Pulmonary artery endothelial cell (primary cell): ENCODE data around the gene COPS9. TPM values are rescaled to one million over a fixed set of nuclear protein-coding genes. Genes with fewer than 3 reads are reported as not detected.

Experiments used
- DNase-seq: peaks from one replicate; pipeline ENCODE4 v3.0.0-alpha.2; 2011; ENCODE audit warnings: low read depth, low spot score
- total RNA-seq: library from RNA; depleted of rRNA; stranded (reverse); fragments of >200 nt; gene quantifications from 2 replicates; pipeline ENCODE4 v1.2.3, GENCODE V29; 2014

Gene COPS9
- 115 and 139 TPM in 2 replicates for total RNA-seq

DNA sequence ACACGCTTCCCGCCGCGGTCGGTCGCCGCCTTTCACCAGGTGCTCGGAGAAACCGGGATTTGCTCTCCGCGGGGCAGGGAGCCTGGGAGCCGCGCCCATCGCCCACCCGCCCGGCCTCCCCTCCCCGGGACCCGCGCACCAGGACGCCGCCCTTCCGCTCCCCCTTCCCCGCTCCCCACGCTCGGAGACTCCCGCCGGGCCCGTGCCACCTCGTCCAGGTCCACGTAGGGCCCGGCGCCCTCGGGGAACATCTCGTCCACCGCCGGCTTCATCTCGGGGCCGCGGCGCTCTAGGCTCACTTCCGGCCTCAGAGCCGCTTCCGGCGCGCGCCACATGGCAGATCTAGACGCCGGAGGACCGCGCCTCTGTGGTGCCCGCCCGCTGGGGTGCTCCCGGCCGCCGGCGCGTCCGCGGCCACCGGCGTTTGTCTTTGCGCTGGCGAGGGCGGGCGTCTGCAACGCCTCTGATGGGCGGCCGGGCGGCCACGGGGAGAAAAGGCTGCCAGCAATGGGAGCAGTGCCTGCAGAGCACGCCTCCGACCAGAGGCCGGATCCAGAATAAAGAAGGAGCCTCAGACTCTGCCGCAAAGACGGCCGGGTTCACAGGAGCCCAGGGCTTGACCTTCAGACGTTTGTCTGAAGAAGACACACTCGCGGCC, at the start of gene COPS9:
Gene COPS9, minus strand, starts transcription at position 293 of the 658 bp plus-strand sequence. Its CDS starts 21 bp downstream, at position 272.
- DNase-seq = peak; percentile 63

DNA sequence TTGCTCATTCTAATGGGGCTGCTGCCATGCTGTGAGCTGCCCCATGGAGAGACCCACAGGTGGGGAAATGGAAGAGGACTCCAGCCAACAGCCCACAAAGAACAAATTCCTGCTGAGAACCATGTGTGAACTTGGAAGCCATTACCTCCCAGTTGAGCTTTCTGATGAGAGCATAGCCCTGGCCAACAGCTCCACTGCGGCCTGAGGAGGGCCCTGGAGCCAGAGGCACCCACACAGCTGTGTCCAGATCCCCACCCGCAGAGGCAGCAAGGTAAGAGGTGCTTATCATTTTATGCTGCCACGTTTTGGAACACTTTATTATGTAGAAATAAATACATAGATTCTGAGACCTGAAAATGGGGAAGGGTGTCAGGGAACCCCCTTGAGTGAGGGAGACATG, 48.6 kb upstream of the COPS9 start:
- no peak for DNase-seq

DNA sequence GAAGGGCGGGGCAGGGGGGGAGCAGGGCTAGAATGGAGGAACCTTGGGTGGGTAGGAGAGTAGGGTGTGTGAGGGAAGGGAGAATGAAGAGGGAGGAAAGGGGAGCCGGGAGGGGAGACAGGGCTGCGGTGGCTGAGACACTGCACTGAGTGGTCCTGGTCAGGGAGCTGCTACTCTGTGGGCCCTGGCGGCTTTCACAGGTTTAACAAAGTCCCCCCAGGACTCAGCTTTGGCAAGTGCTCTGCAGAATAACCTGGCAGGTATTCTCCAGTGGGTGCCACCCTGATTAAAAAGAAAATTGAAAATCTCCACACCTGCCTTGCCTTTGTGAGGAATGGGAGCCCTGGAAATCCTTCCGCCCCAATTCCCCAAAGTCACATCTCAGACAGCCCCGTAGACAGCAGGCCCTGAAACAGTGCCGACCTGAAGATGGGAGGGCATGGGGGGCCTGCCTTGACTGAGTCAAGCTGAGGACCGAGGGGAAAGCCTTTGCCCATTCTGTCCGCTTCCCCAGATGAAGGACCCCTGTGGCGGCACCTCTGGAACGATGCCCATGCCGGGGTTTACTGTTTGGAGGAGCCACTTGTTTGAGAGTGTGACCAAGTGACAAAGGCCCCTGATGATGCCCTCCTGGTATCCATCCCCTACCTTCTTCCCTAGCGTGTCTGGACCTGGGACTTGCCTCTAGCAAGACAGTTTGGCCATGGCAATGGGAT, 47.9 kb upstream of the COPS9 start:
- no peak for DNase-seq

DNA sequence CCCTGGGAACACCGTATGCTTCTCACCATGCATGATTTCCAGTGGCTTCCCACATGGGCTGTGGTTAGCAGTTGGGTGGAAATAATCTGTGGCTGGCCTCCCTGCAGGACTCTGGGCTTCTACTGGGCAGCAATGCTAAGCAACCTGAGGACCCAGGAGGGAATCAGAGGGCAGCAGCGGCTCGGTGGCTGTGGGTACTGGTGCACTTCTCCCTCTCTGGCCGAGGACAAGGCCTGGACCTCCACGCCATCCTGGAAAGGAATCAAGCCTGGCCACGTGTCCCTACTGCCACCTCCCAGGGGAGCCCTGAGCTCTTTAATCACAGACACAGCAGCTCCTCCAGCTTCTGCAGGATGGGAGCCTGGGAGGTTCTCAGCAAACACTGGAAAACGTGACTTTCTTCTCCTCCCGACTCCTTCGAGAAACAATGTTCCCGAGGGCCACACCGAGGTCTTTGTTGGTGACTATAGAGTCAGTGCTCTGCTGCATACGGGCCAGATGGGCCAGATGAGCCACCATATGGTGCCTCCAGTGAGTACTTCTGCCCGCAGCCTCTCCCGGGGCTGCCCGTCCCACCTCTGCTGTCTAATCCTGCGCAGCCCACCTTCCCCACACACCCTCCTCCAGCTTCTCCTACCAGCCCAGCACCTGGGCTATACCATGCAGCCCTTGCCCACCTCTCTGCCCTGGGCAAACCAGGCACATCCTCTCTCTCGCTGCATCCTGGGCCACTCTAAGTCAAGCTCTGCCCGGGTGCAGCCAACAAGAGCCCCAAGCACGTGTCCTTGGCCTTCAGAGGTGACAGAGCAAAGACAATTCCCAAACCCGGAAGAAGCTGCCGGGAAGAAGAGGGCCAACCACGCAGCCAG, 47.1 kb upstream of the COPS9 start:
- DNase-seq = no peak

DNA sequence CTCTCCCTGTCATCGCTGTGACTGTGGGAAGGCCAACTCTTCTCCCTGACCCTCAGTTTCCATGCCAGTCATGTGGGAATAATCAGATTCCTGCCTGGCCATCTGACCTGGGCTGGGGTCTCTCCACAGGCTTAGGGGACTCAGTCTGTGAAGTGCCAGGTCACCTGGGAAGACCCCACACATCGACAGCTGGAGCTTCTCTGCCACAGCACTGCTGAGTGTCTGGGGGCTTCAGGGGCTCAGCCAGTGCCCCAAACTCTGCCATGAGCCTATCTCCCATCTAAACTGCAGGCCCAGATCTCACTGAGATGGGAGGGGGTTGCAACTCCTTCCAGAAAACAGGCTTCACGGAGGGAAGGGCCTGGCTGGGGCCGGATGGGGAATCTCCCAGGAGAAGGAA, 46.4 kb upstream of the COPS9 start:
- DNase-seq = no peak

DNA sequence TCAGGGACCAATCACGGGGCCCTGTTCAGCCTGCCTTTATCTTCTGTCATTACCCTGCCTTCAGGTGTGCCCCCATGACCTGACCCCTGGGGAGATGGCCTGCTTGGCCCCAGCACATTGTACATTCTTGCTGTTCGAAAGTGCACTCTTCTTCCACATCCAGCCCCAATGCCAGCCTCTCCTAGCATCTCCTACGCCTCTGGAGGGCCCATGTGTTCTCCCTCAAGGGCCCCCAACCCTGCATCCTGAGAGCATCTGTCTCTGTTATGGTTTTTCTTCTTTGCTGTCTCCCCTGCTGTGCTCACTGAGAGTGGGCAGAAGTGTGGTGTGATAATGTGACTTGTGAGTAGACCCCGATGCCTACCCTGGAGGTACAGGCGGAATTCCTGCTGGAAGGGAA, 45.9 kb upstream of the COPS9 start:
- DNase-seq = no peak

DNA sequence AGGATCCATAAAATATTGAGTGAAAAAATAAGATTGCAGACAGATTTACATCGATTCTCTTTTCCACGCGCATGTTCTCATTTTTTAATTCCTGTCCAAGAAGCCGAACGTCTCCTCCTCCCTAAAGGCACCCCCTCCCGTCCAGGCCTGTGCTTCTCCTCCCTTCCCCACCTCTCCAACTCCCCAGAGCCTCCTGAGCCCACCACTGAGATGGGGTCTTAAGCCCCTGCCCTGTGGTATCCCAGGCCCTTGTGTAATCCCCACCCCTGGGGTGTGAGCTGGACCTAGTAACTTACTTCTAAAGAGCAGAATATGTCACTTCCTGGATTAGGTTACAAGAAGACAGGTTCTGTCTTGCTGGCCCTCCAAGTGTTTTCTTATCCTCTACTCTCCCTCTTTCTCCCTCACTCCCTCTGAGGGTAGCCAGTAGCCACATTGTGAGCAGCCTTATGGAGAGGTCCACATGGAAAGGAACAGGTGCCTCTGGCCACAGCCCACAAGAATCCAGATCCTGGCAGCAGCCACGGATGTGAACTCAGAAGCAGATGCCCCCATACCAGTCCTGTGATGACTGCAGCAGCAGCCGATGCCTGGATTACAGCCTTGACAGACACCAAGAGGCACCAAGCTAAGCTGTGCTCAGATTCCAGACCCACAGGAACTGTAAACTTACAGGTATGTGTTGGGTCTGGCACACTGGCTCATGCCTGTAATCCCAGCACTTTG, 44.0 kb upstream of the COPS9 start:
- DNase-seq = no peak

DNA sequence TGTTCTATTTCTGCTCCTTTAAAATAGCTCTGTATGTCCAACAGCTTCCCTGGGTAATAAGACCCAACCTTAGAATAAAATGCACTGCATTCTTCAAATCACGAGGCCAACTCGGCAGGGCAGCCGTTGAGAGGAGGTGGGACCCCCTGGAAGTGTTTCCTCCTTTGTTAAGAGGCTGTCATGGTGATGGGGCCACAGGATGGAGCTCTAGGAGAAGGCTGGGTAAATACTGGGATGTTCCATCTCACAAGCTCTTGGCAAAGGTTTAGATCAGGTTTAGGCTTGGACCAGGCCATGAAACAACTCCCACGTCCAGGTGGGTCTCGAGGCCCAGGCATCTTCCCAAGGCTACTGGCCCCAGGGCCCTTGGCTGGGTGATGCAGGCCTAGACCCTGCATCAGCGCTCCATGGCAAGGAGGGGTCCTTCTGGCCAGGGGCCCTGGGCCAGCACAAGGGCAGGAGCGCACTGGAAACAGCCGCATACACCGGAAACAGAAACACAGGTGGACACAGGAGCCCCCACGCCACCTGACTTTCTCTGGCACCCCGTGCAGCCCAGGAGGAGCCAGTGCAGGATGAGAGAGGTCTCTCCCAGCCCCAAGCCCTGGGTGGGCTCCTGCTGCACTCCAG, 43.2 kb upstream of the COPS9 start:
- no peak for DNase-seq

DNA sequence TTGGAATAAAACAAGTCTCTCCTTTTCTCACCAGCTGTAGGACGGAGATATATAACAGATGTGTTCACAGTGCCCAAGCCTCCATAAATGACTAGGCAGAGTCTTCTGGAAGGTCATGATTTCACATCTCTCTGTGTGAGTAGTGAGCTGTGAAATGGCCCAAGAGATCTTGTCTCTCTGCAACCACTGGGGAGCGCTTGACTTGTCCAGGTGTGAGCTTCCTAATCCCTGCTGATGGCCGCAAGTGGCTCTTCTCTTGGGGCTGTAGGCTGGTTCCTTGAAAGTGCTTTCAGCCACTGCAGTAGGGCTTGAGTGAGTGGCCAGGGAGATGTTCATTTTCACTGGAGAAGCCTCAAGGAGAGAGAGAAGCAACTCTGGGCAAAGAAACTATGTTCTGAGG, 42.5 kb upstream of the COPS9 start:
- no peak for DNase-seq

DNA sequence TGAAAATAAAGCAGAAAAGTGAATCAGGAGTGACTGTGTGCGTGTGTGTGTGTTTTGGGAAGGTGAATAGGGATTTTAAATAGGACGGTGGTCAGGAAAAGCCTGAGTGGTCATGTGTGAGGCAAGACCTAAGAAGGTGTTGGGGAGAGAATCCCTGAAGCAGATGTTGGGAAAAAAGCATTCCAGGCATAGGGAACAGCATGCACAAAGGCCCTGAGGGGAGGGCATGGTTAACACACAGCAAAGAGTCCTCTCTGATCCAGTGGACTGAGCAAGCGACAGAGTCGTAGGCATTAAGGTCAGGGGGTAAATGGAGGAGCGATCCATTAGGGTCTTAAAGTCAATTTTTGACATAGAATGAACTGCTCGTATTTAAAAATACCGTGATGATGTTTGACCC, 38.4 kb upstream of the COPS9 start:
- DNase-seq = no peak

DNA sequence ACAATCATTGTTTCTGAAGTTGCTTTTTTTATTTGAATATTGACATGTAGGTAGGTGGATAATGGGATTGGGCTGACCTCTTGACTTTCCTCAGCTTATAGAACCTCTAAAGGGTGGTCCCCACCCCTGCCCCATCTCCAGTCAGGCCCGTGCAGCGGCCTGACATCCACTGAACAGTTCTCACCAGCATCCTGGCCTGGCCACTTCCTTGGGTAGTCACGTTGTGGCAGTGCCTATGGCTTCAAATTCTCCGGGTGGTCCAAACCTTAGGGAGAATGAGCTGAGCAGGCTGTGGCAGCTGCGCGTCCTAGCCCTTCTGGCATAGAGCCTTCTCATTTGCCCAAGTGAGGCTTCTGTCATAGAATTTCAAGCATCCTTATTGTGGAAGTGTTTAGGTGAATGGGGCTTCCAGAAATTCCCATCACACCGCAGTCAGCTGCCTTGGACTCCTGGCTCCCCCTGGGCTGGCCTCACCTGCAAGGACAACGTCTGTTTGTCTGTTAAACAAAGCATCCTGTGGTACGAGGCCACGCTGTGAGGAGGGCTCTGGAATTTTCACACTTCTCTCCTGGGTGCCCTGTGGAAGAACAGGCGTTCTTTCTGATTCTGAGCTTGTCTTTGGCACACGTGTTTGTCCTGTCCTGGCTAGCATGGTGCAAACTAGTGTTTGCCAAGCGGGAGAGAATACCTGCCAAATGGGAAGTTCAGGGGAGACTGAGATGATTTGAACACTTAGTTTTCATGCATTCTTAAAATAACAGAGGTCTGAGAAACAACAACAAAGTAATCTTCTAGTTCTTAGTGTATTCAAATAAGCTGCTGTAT, 36.2 kb upstream of the COPS9 start:
- no peak for DNase-seq

DNA sequence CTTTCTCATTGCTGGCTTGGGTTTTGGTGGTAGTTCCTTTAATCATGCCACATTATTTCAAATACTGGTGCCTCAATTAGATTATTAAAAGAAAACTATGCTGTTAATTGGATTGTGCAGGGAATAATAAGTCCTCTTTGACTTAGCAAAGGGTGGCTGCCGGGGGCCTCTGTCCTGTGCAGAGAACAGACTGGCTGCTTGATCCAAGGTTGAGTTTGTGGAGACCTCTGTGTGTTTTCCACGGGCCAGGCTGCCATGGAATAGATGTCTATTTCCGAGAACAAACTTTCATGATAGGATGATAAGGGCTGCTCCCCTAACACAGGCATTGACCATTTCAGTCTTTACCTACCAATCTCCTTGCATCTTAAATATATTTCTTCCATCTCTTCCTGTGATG, 34.8 kb upstream of the COPS9 start:
- DNase-seq = no peak

DNA sequence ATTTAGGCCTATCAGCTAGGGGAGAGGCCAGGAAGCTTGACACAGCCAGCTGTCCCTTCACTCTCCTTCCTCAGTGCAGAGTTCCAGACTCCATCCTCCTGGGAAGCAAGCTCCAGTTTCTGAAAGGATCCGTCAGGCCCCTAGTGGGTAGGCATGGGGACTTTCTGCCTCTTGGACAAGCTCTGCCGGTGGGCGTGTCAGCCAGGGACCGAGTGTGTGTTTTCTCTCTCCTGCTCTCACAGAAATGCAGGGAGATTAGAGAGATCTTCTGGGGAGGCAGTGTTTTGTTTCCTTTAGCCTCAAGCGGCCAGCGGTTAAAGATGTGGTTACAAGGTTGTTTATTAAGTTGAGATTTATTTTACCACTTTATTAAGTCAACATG, 34.2 kb upstream of the COPS9 start:
- DNase-seq = no peak

DNA sequence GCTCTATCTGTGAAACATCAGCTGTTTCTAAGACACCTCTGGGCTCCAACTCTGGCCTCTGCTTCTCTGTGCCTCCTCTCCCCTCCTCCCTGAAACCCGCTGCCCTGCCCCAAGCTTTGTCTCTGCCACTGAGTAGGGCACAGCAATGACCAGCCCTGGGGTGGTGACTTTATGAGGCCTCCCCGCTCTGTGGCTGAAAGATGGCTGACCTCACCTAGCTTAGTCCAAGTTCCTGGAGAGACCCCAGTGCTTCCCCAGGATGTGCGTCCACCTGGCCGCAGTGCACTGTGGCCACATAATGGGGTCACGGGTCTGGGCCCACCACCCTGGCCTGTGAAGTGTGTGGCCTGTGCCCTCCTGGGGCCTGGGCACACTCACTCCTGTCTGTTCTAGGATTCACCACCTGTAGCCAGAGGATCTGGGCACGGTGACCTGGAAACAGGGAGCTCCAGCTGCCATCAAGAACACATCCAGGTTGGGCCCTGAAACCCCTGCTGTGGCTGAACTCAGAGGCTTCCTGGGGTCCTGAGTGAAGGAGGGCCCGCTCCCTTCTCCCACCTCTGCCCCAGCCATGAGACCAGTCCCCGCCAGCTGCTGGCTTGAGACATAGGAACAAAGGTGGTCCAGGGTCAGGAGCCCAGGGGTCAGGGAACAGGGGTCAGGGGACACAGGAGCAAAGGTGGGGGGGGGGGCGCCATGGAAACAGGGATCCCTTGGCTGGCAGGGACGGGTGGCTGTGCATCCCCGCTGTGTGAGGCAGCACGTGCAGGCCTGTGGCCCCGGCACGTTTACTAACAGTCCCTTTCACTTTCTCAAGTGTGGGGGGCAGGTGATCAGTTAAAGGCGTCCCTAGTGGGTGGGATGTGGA, 33.6 kb upstream of the COPS9 start:
- DNase-seq = no peak

DNA sequence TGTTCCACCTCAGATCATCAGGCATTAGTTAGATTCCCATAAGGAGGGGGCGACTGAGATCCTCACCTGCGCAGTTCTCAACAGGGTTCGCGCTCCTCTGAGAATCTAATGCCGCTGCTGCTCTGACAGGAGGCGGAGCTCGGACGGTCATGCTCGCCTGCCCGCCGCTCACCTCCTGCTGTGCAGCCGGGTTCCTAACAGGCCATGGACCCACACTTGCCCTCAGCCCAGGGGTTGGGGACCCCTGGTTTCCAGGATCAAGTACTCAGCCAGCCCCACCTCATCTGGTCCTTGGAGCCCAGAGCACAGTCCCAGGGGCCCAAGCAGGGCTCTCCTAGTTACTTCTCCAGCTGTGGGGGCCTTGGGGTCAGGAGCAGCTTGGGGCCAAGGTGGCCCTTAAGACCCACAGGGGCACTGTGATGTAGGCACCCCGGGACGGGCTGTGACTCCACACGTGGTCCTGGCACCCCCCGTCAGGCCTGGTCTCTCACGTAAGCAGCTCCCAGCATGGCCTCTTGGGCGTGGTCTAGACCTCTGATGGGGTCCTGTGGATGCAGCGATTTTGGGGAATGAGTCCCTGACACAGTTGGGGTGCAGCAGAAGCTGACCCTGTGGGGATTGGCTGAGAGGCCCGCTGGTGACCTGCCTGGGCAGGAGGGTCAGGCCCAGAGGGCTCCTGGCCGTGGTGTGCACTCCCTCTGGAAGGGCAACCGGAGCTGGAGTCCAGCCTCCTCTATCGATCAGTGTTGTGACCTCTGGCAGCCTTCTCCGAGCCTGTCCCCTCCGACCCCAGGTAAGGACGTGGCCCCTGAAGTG, 32.6 kb upstream of the COPS9 start:
- DNase-seq = no peak

DNA sequence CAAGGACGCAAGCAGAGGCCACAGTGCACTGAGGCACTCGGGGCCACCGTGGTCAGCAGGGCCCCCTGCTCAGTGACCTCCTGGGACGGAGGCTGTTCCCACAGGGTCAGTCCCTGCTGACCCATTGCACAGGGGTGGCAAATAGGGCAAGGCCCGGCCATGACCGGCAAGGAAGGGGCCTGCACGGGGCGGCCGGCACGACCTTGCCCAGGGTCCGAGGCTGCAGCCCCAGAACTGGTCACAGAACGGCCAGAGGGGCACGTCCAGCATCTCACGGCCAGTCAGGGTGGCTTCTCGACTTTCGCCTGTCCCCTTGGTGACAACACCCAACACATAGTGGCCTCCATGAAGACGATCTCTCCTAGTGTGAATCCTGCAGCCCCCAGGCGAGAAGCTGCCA, 31.9 kb upstream of the COPS9 start:
- no peak for DNase-seq

DNA sequence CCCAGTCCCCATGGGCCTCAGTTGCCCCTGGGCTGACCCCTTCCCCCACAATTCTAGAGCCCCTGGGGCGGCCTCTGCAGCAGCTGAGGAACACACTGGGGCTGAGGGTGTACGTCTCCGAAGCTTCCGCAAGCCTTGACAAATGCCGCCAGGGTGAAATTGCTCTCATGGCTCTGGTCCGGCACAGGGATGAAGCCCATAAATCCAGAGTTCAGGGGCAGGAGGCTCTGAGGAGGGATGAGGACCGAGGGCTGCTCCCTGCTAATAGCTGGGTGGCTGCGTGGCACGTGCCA, 31.4 kb upstream of the COPS9 start:
- no peak for DNase-seq

DNA sequence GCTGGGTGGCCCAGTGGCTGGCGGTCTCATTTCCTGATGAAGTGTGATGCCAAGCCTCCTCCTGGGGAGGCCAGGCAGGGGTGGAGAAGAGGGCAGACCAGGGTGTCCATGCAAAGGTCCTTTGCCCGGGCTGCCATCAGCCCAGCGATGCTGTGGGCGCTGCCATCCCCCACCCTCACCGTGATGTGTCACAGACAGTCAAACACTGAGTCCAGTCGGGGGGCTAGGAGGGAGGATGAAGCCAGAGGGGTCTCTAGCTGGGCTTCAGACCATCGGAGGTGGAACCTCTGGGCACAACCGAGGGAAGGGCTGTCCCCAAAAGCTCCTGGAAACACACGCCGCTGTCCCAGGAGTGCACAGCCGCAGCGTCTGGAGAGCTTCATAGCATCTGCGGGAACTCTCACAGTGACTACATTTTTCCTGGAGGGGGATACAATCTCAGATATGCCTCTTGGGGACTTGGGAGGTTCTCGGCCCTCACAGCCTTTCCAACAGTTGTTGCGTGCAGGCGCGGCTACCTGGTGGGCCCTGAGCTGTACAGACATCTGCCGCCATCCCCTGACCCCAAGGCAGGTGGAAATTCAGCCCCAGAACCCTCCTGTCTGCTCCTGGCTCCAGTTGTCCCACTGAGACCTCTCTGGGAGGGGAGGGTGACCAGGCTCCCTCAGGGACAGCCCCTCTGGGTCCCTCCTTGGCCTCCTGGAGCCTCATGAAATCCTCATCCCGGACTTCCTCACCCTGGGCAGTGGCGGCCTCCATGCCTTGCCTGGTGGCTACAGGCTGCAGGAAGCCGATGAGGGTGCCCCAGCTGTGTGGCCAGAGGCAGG, 30.9 kb upstream of the COPS9 start:
- no peak for DNase-seq
